Smooth muscle cell (in vitro differentiated cells): ENCODE results near the gene SPECC1L. TPM values are rescaled to one million over a fixed set of nuclear protein-coding genes. Genes with fewer than 3 reads are reported as not detected.

Experiments
- DNase-seq: peaks from one replicate; lab custom pipeline; 2025; ENCODE audit not compliant: unreplicated experiment; lab: John Stamatoyannopoulos, UW
- H2AFZ ChIP-seq: fragments of 200-600 bp; sonication (generic); 2 replicates; pipeline ENCODE4 v1.6.0; 2016; ENCODE audit warnings: antibody characterized with exemption, low read depth, mild to moderate bottlenecking
- H3F3A ChIP-seq: fragments of 200-600 bp; sonication (generic); 2 replicates; pipeline ENCODE4 v1.6.0; 2017; ENCODE audit warnings: antibody characterized with exemption, low read depth
- H3K27ac ChIP-seq: fragments of 200-600 bp; sonication (generic); 2 replicates; pipeline ENCODE4 v1.5.1; 2016; ENCODE audit warnings: low read depth, mild to moderate bottlenecking
- H3K27me3 ChIP-seq: fragments of 200-600 bp; sonication (generic); 2 replicates; pipeline ENCODE4 v1.6.1; 2016; ENCODE audit warnings: low read depth, mild to moderate bottlenecking
- H3K36me3 ChIP-seq: fragments of 200-600 bp; sonication (generic); 2 replicates; pipeline ENCODE4 v1.5.1; 2016; ENCODE audit warnings: low read depth
- H3K4me1 ChIP-seq: fragments of 200-600 bp; sonication (generic); 2 replicates; pipeline ENCODE4 v1.5.1; 2016; ENCODE audit warnings: low read depth
- H3K4me2 ChIP-seq: fragments of 200-600 bp; sonication (generic); 2 replicates; pipeline ENCODE4 v1.6.0; 2016; ENCODE audit warnings: mild to moderate bottlenecking
- H3K4me3 ChIP-seq: fragments of 200-600 bp; sonication (generic); 2 replicates; pipeline ENCODE4 v1.5.1; 2016; ENCODE audit warnings: mild to moderate bottlenecking
- H3K79me2 ChIP-seq: fragments of 200-600 bp; sonication (generic); 2 replicates; pipeline ENCODE4 v1.6.0; 2016; ENCODE audit warnings: low read depth, mild to moderate bottlenecking
- H3K9ac ChIP-seq: fragments of 200-600 bp; sonication (generic); 2 replicates; pipeline ENCODE4 v1.6.0; 2016; ENCODE audit warnings: low read depth
- H3K9me3 ChIP-seq: fragments of 200-600 bp; sonication (generic); replicated peaks from 2 replicates; pipeline ENCODE4 v1.5.1; 2016; ENCODE audit warnings: low read depth
- H4K20me1 ChIP-seq: fragments of 200-600 bp; sonication (generic); 2 replicates; pipeline ENCODE4 v1.6.0; 2016; ENCODE audit warnings: low read depth
- CTCF ChIP-seq: fragments of 200-600 bp; sonication (generic); IDR thresholded peaks from 2 replicates; pipeline ENCODE4 v1.5.1; 2017; ENCODE audit warnings: borderline replicate concordance, mild to moderate bottlenecking, antibody characterized with exemption; ENCODE audit not compliant: insufficient read depth, poor library complexity, severe bottlenecking
- WGBS: methylation state at CpG from one replicate; pipeline ENCODE4 v1.1.7; 2016; ENCODE audit warnings: low lambda C conversion rate; 5-methylcytosine and 5-hydroxymethylcytosine counted together
- polyA plus RNA-seq: library from polyadenylated mRNA; unstranded; fragments of >200 nt; fragmentation: Nextera tagmentation; extraction: Ambion mirVana; gene quantifications from 2 replicates; pipeline ENCODE4 v1.2.1, GENCODE V29; 2016
- total RNA-seq: library from RNA; depleted of rRNA; stranded (reverse); fragments of >200 nt; gene quantifications from 2 replicates; pipeline ENCODE4 v1.2.3, GENCODE V29; 2014

The SPECC1L gene
- total and polyA plus RNA-seq, 2 experiments from 2014 or later, result 10.0 to 19.1 TPM

GRCh38 chr22:24406322-24407277, 136.0 kb downstream of the SPECC1L start:
- DNase-seq, result no peak
- WGBS, result 87% methylated on average over 19 of the region's 19 CpGs
- no peak overlapping the region for H3K4me3 ChIP-seq
- no peak overlapping the region for H3K27ac ChIP-seq
- H3F3A ChIP-seq, result peaks cover 7% of the 10 kb centered on the region
- H3K9me3 ChIP-seq, result no peaks in the 10 kb centered on the region
- no peaks in the 10 kb centered on the region for H3K79me2 ChIP-seq
- TF ChIP-seq CTCF, result no peak
- no peak overlapping the region for H3K4me2 ChIP-seq
- no peaks in the 10 kb centered on the region for H3K36me3 ChIP-seq
- H3K4me1 ChIP-seq, result no peaks in the 10 kb centered on the region
- H3K9ac ChIP-seq, result no peak overlapping the region
- no peaks in the 10 kb centered on the region for H3K27me3 ChIP-seq
- H2AFZ ChIP-seq, result no peak overlapping the region
- peaks cover 96% of the 10 kb centered on the region for H4K20me1 ChIP-seq

GRCh38 chr22:24407278-24407665, 136.6 kb downstream of the SPECC1L start:
- H3K4me3 ChIP-seq, result no peak overlapping the region
- no peak for TF ChIP-seq CTCF
- no peak for DNase-seq
- WGBS, result 74% methylated on average over 15 of the region's 15 CpGs
- peaks cover 95% of the 10 kb centered on the region for H4K20me1 ChIP-seq
- no peak overlapping the region for H3K9ac ChIP-seq
- H3K4me2 ChIP-seq, result no peak overlapping the region
- H3K27me3 ChIP-seq, result no peaks in the 10 kb centered on the region
- no peak overlapping the region for H3K27ac ChIP-seq
- H3F3A ChIP-seq, result peaks cover 7% of the 10 kb centered on the region
- H3K9me3 ChIP-seq, result no peaks in the 10 kb centered on the region
- no peaks in the 10 kb centered on the region for H3K4me1 ChIP-seq
- no peak overlapping the region for H2AFZ ChIP-seq
- H3K79me2 ChIP-seq, result no peaks in the 10 kb centered on the region
- no peaks in the 10 kb centered on the region for H3K36me3 ChIP-seq

GRCh38 chr22:24407884-24408283, 137.3 kb downstream of the SPECC1L start:
- H3F3A ChIP-seq, result peaks cover 7% of the 10 kb centered on the region
- DNase-seq, result no peak
- H2AFZ ChIP-seq, result no peak overlapping the region
- no peak overlapping the region for H3K27ac ChIP-seq
- no peak for TF ChIP-seq CTCF
- H4K20me1 ChIP-seq, result peaks cover 97% of the 10 kb centered on the region
- H3K9ac ChIP-seq, result no peak overlapping the region
- no peaks in the 10 kb centered on the region for H3K4me1 ChIP-seq
- no peaks in the 10 kb centered on the region for H3K36me3 ChIP-seq
- no peaks in the 10 kb centered on the region for H3K79me2 ChIP-seq
- H3K4me3 ChIP-seq, result no peak overlapping the region
- no peaks in the 10 kb centered on the region for H3K9me3 ChIP-seq
- no peaks in the 10 kb centered on the region for H3K27me3 ChIP-seq
- WGBS, result 83% methylated on average over 4 of the region's 4 CpGs
- H3K4me2 ChIP-seq, result no peak overlapping the region
